ENCODE measurements around the gene BSND.

The BSND gene

GRCh38 chr1:55057270-55057955, 58.7 kb downstream of the BSND start:
- no peaks in the 10 kb centered on the region for H3K27me3 ChIP-seq (ENCODE audit: control insufficient read depth in 5 of 5, insufficient read depth in 4 of 5, low read length in 5 of 5)
- no peaks in the 10 kb centered on the region for H3K9me3 ChIP-seq (ENCODE audit: control insufficient read depth in 5 of 5, low read length in 5 of 5)
- H3K4me3 ChIP-seq (ENCODE audit: low read depth in 1 of 5, low read length in 5 of 5), result no peak overlapping the region
- no peak overlapping the region for H3K27ac ChIP-seq (ENCODE audit: low read depth, low read length)
- peaks cover 0 to 30% (median 26%) of the 10 kb centered on the region in 5 donors for H3K4me1 ChIP-seq (ENCODE audit: control insufficient read depth in 5 of 5, insufficient read depth in 5 of 5, low read length in 5 of 5)
- no peak overlapping the region for H3K9ac ChIP-seq (ENCODE audit: low read length in 5 of 5)
- no peaks in the 10 kb centered on the region for H3K36me3 ChIP-seq (ENCODE audit: control insufficient read depth in 5 of 5, insufficient read depth in 5 of 5, low read length in 5 of 5)

- Histone ChIP-seq H3K9me3 (ENCODE audit: control insufficient read depth in 5 of 5, low read length in 5 of 5) (no peaks in the 10 kb centered on the region), H3K9ac (ENCODE audit: low read length in 5 of 5) (no peak overlapping the region), H3K4me1 (ENCODE audit: control insufficient read depth in 5 of 5, insufficient read depth in 5 of 5, low read length in 5 of 5) (peaks cover 0 to 24% (median 21%) of the 10 kb centered on the region in 5 donors), H3K4me3 (ENCODE audit: low read depth in 1 of 5, low read length in 5 of 5) (no peak overlapping the region), H3K27me3 (ENCODE audit: control insufficient read depth in 5 of 5, insufficient read depth in 4 of 5, low read length in 5 of 5) (no peaks in the 10 kb centered on the region), H3K36me3 (ENCODE audit: control insufficient read depth in 5 of 5, insufficient read depth in 5 of 5, low read length in 5 of 5) (no peaks in the 10 kb centered on the region), H3K27ac (ENCODE audit: low read depth, low read length) (no peak overlapping the region)
Observed at GRCh38 chr1:55057956-55058298, 59.2 kb downstream of the BSND start.

DNA sequence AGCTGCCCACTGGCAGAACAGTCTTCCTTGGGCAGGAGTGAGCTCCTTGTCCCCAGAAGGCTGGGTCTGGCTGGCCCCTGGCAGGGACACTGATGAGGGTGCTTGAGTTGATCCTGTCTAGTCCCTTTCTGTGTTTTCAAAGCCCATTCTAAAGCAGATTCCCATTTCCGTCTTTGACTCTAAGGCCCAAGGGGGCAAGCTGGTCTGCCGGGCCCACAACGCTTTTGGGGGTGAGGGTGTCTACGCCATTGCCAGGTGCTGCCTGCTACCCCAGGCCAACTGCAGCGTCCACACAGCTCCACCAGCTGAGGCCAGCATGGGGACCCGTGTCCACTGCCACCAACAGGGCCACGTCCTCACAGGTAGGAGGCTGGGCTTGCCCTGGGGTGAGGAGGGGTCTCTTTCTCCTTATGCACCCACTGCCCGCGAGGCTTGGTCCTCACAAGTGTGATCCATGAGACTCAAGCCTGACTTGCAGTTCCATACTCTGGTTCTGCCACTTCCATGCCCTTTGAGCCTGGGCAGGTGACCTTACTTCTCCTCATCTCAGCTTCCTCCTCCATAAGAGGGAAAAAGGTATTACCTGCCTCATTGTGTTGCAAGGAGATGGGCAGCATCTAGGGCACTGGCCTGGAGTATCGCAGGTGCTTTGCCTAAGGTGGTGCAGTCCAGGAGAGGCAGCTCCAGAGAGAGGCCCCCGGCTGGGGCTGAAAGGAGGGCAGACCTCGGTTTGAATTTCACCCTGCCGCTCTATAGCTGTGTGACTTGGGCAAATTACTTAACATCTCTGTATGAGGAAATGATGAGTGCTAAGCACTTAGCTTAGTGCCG, 60.8 kb downstream of the BSND start:
- Histone ChIP-seq H3K27ac (ENCODE audit: low read depth, low read length) (no peak overlapping the region), H3K9ac (ENCODE audit: low read length in 5 of 5) (no peak overlapping the region), H3K4me3 (ENCODE audit: low read depth in 1 of 5, low read length in 5 of 5) (no peak overlapping the region), H3K9me3 (ENCODE audit: control insufficient read depth in 5 of 5, low read length in 5 of 5) (no peaks in the 10 kb centered on the region), H3K36me3 (ENCODE audit: control insufficient read depth in 5 of 5, insufficient read depth in 5 of 5, low read length in 5 of 5) (no peaks in the 10 kb centered on the region), H3K4me1 (ENCODE audit: control insufficient read depth in 5 of 5, insufficient read depth in 5 of 5, low read length in 5 of 5) (peaks cover 0 to 17% (median 17%) of the 10 kb centered on the region in 5 donors), H3K27me3 (ENCODE audit: control insufficient read depth in 5 of 5, insufficient read depth in 4 of 5, low read length in 5 of 5) (no peaks in the 10 kb centered on the region)

- H3K27ac ChIP-seq (ENCODE audit: low read depth, low read length), result no peak overlapping the region
- no peaks in the 10 kb centered on the region for H3K27me3 ChIP-seq (ENCODE audit: control insufficient read depth in 5 of 5, insufficient read depth in 4 of 5, low read length in 5 of 5)
- peaks cover 0 to 19% (median 15%) of the 10 kb centered on the region in 5 donors for H3K4me1 ChIP-seq (ENCODE audit: control insufficient read depth in 5 of 5, insufficient read depth in 5 of 5, low read length in 5 of 5)
- no peak overlapping the region for H3K9ac ChIP-seq (ENCODE audit: low read length in 5 of 5)
- H3K9me3 ChIP-seq (ENCODE audit: control insufficient read depth in 5 of 5, low read length in 5 of 5), result no peaks in the 10 kb centered on the region
- no peak overlapping the region for H3K4me3 ChIP-seq (ENCODE audit: low read depth in 1 of 5, low read length in 5 of 5)
- H3K36me3 ChIP-seq (ENCODE audit: control insufficient read depth in 5 of 5, insufficient read depth in 5 of 5, low read length in 5 of 5), result no peaks in the 10 kb centered on the region
Observed at GRCh38 chr1:55060133-55060999, 61.6 kb downstream of the BSND start.

GRCh38 chr1:55061000-55061705, 62.4 kb downstream of the BSND start:
- no peak overlapping the region for H3K4me3 ChIP-seq (ENCODE audit: low read depth in 1 of 5, low read length in 5 of 5)
- no peak overlapping the region for H3K9ac ChIP-seq (ENCODE audit: low read length in 5 of 5)
- no peaks in the 10 kb centered on the region for H3K27me3 ChIP-seq (ENCODE audit: control insufficient read depth in 5 of 5, insufficient read depth in 4 of 5, low read length in 5 of 5)
- no peak overlapping the region for H3K27ac ChIP-seq (ENCODE audit: low read depth, low read length)
- peaks cover 0 to 6% (median 4%) of the 10 kb centered on the region in 5 donors for H3K36me3 ChIP-seq (ENCODE audit: control insufficient read depth in 5 of 5, insufficient read depth in 5 of 5, low read length in 5 of 5)
- H3K9me3 ChIP-seq (ENCODE audit: control insufficient read depth in 5 of 5, low read length in 5 of 5), result no peaks in the 10 kb centered on the region
- peaks cover 0 to 14% (median 10%) of the 10 kb centered on the region in 5 donors for H3K4me1 ChIP-seq (ENCODE audit: control insufficient read depth in 5 of 5, insufficient read depth in 5 of 5, low read length in 5 of 5)
